ENCODE results near the gene EXPH5.
A peak's percentile ranks its signal among the peaks of the same experiment; 100 is the strongest.
"Not testable (repeated sequence)": the region's sequence is repeated elsewhere in the genome, so short reads cannot be mapped to it uniquely, and the experiment has no call there.

Gene EXPH5

GRCh38 chr11:108593214-108593922 is at the start of gene EXPH5:
Gene EXPH5, minus strand, starts transcription at chr11:108593768. Its CDS starts 232 bp downstream, at chr11:108593536.
- peak; percentile 92 to 95 for DNase-seq

DNA sequence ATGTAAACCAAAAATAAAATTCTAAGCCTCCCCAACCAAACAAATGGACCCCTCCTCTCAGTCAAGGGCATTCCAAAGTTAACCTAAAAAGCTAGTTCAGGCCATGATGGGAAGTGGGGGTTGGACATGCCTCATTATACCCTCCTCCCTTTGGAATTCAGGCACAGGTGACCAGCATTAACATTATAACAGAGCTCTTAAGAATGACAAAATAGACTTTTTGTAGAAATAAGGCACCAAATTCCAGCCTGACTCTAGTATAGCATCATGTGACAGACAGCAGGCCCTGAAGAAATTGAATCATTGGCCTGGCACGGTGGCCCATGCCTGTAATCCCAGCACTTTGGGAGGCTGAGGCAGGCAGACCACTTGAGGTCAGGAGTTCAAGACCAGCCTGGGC is 48.2 kb upstream of the EXPH5 start:
- DNase-seq, result not testable (repeated sequence)

DNA sequence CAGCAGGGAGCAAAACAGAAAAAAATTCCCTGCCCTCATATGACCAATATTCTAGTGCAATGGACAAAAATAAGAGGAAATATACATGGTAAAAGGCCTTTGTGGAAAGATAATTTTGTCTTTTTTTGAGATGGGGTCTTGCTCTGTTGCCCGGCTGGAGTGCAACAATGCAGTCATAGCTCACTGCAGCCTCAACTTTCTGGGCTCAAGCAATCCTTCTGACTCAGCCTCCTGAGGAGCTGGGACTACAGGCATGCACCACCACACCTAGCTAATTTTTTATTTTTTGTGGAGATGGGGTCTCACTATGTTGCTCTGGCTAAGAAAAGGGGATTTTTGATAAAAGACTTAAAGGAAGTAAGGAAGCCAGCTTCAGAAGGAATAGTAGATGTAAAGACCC is 45.6 kb upstream of the EXPH5 start:
- DNase-seq, result no peak

DNA sequence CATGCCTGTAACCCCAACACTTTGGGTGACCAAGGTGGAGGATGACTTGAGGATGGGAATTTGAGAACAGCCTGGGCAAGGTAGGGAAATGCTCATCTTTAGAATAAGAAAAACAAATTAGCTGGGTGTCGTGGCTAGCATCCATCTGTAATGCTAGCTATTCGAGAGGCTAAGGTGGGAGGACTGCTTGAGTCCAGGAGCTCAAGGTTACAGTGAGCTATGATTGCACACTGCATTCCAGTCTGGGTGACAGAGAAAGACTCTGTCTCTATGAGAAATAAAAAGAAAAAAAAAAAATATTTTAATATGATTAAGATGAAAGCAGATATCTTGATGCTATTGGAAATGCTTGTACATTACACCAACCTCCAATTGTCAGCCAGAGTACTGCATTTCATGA is 42.7 kb upstream of the EXPH5 start:
- DNase-seq, result no peak

- DNase-seq, result no peak
These were observed 41.5 kb upstream of the EXPH5 start for GRCh38 chr11:108635106-108635505.

DNA sequence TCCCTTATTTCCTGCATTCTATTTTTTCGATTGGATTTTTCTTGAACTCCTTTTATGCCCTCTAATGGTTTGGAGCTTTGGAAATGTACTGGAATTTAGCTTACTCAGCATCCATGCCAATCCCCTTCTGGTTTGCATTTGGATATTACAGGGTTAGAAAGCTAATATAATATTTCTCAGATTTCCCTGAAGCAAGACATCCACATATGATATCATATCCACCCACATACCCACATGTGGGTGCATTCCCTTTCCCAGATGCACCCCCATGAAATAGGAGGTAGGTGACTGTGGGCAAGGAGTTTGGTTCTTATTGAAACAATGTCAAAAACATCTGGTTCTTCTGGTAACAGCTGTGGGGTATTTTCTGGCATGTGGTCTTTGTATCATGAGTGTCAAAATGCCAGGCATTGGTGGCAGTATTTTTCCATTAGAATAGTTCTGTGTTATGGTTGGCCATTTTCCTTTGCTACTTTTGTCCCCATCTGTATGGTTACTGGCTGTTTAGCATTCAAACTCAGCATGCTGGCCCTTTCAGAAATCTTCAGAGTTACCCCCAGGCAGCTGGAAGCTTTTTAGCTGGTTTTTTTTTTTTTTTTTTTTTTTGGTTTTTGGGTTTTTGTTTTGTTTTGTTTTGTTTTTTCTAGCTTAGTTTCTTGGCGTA is 38.6 kb upstream of the EXPH5 start:
- no peak for DNase-seq

- no peak for DNase-seq
These were observed 35.7 kb upstream of the EXPH5 start for GRCh38 chr11:108629274-108629673.

DNA sequence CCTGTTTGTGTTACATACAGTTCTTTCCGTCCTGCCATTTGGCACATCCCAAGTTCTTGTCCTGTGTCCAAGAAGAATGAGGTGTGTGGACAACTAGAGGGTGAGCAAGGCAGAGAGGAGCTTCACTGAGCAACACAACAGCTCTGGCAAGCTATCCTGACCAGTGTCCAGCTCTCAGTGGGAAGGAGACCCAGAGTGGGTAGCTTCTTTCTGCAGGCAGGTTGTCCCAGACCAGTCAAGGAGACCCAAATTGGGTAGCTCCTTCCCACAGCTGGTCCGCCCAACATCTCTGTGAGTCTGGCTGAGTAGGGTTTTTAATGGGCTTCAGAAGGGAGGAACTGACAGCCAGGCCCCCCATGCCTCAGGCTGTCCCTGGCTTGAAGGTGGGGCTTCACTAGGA is 35.2 kb upstream of the EXPH5 start:
- no peak for DNase-seq

- DNase-seq, result no peak
These were observed 34.8 kb upstream of the EXPH5 start for GRCh38 chr11:108628326-108628725.

DNA sequence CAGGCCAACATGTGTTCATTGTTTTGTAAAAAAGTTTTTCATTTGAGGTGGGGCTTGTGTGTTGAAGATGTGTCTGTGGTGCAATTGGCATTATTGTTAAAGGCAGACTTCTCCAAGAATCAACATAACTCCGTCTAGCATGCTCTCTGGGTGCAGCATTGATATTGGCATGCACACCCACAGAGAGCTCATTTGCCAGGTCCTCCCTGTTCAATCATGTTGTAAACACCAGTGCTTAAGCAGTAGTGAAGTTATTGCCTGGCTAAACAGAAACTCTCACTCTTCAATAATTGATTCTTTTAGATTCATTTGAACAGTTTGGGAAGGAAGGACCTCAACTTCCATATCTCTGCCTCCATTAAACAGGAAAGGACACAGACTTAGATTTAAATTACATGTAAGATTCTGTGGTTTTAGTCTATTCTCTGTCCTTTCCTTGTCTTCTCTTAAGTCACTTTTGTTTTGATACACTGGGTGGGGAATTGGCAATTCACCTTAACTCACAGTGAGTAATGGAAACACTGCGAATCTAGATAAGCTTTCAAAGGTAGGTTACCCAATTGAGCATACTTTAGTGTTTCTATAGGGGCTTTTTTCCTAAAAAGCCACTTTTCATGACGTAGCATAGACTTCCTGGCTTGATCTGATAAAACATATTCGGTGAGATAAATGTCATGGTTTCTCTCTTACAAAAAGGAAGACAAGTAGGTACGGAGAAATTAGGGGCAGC is 30.8 kb upstream of the EXPH5 start:
- DNase-seq, result peak in 1 of 2 donors; percentile 9

DNA sequence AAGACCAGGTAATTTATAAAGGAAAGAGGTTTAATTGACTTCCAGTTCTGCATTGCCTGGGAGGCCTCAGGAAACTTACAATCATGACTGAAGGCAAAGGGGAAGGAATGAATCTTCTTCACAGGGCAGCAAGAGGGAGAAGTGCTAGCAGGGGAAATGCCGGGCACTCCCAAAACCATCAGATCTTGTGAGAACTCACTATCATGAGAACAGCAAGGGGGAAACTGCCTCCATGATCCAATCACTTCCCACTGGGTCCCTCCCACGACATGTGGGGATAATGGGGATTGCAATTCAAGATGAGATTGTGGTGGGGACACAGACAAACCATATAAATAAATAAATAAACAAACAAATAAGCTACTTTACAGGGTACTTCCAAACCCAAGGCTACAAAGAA is 28.8 kb upstream of the EXPH5 start:
- DNase-seq, result no peak

DNA sequence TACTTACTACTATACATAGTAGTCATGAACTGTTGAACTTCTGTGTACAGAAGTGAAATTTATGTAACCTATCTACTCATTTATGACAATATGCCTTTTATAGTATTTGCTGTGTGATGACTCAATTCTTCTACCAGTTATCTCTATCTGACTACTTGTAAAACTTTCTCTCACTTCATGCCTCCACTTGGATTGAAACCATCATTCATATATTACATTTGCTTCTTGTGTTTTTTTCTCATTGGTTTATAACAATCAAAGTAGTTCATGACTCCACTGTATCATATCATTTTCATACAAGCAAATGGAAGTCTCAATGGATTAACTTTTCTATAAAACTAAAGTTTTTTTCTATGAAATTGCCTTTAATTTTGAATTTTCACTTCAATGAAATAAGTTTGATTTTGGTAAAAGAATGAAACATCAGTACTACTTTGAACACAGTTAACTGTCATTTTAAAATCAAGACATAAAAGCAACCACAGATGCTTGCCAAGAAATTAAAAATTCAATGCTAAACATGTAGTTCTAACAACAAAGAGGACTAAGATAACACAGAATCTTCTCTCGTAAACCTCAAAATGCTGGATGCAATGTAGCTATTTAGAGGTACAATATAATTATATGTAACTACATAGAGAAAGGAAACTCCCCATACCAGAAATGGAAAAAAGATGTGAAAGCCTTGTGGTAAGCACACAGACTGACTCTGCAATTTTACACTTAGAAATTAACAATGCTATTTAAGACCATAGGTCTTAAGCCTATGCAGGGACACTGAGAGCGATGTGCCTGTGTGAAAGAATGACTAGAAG is 27.6 kb upstream of the EXPH5 start:
- no peak for DNase-seq

DNA sequence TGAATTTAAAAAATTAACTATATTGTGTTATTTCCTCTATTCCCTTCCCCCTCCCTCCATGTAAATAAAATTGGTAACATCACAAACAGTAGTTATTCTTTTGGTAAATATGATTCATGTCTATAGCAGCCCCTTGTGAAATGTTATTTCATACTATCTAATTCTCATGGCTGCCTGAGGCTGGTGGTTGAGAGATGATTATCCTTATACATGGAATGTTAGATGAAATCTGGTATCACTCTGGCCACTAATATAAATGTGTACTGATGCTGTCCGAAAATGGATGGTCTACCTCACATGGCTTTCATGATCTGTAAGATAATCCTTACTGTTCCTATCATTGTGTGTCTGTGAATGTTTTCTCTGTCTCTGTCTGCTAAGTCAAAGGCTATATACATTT is 25.0 kb upstream of the EXPH5 start:
- no peak for DNase-seq

DNA sequence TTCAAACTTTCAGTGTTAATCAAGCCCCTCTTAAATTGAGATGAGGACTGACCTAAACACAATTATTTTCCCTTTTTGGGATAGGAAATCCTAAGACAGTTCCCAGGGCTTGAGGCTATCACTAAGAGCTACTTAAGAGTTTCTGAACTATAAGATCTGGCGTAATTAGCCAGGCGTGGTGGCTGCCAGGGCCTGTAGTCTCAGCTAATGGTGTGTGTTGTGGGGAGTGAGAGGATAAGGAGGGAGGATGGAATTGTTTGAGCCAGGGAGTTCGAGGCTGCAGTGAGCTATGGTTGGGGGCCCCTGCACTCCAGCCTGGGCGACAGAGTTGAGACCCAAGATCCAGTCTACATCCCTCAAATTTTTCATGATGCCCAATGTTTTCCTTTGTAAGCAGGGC is 23.5 kb upstream of the EXPH5 start:
- no peak for DNase-seq

DNA sequence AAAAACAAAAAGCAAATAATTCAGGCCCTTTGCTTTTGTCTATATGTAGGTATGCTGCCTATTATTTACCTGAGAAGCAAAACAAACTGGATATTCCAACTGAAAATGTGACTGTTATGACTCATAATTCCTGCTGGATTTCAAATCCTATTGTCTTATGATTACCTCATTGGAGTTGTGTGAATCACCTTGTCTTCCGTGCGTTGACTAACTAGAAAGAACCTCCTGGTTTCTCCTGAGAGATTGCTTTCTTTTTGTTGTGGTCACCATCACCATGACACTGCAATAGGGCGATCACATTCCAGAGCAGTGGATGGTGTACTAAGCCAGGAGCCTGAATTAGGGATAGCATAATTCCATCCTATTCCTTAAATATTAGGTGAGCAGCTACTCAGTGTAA is 23.0 kb upstream of the EXPH5 start:
- DNase-seq, result no peak

DNA sequence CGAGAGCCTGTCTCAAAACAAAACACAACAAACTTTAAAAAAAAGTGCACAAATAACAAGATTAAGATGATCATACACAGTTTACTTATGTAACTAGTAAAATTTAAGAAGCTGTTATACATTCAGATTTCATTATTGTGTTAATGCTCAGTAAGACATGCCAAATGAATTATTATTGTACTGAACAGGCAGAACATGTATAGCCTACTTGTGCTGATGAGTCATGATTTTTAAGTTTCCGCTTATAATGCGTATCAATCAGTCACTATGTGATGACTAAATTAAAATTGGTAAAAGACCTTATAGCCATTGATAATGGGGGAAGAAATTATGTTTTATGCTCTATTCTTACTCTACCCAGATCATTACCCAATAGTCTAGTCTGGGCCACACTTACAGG is 20.5 kb upstream of the EXPH5 start:
- no peak for DNase-seq

GRCh38 chr11:108609682-108610081 is 16.1 kb upstream of the EXPH5 start:
- no peak for DNase-seq

DNA sequence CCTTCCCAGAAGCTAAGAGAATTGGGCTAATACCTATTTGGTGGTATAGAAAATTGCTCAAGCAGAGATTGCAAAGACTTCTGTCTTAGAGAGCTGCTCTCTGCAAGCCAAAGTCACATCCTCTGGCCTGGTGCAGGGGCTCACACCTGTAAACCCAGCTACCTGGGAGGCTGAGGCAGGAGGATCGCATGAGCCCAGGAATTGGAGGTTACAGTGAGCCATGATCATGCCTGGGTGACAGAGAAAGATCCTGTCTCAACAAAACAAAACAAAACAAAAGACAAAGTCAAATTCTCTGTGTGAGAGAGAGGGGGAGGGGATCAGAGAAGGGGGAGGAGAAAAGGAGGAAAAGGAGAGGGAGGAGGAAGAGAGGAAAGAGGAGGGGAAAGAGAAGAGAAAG is 15.0 kb upstream of the EXPH5 start:
- DNase-seq, result no peak

DNA sequence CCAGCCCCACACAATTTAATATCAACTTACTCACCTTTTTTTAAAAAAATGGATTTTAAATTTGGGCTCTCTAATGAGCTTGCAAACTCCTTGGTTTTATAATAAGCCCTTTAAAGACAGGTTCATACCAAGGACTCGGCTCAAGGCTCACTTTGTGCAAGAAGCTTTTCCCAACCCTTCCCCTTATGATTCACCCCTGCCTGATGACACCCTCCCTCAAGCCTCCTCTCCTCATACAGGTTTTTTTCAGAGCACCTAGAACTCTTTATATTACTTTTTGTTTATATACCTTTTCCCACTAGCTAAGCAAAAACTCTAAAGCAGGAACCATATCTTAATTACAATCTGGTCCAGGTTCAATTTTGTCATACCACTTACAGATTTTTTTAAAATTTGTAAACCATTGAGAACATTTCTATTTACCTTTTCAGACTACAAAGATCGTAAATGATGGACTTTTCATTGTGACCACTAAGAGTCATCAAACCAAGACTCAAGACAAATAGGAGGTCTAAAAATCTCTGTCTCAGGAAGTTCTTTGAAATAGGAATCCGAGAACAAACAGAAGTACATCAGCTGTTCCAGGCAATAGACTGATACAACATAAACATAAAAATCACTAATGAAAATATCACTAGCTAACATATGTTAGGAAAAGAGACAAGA is 13.1 kb upstream of the EXPH5 start:
- DNase-seq, result no peak

DNA sequence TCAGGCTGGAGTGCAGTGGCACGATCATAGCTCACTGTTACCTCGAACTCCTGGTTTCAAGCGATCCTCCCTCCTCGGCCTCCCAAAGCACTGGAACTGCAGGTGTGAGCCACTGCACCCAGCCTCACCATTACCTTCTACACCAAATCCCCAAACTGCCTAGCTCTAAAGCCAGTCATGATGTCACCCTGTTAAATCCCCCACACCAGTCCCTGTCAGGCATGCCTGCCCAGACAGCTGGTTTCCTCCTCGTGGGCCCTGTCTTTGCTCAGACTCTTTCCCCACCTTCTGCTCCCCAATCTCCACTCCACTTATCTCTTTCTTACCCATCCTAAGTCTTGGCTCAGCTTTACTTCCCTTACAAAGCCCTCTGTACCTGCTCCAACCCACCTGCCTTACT is 12.5 kb upstream of the EXPH5 start:
- DNase-seq, result no peak

DNA sequence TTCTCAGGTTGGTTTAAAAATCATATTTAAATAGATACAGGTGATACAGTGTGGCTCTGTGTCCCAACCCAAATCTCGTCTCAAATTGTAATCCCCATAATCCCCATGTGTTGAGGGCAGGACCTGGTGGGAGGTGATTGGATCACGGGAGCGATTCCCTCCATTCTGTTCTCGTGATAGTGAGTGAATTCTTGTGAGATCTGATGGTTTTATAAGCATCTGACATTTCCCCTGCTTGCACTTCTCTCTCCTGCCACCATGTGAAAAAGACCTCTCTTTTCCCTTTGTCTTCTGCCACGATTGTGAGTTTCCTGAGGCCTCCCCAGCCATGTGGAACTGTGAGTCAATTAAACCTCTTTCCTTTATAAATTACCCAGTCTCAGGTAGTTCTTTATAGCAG is 9.2 kb upstream of the EXPH5 start:
- DNase-seq, result not testable (repeated sequence)

DNA sequence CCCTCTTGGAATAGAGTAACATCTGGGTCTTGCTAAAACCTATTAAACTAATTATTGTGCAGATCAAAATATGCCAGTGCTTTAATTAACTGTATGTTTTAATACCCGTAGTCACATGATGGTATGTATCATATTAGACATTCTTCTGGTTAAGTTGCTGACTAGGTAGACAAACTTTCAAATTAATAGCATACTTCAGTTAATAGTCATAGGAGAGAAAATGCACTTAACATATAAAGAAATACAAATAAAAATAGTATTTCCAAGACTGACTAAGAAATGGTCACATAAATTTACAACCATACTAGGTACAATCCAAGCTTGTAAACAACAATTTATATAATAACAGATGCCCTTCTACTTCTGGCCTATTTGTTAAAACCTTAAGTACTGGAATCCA is 7.6 kb upstream of the EXPH5 start:
- DNase-seq, result no peak

DNA sequence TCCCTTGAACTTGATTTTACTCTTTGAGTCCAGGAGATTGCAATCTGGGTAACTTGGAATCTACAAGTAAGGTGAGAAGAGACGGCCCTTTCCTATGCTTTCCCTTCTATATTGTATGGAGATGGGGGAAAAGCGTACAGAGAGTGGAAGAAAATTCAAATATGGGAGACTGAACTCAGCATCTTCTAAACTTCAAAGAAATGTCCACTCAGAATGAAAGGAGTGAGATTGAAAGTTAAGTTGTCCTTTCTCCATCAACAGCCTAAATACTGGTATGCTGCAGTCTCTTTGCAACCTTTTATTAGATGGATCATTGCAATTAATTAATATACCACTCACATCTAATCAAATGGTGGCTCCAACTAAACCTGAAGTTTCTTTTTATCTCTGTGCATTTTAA is 6.4 kb upstream of the EXPH5 start:
- no peak for DNase-seq
